Transverse colon (tissue), 4 donors: Measurements from ENCODE around the gene MANBA.

ENCODE experiments used
- POLR2AphosphoS5 ChIP-seq, 3 donors: sonication (generic); formaldehyde crosslinking; IDR thresholded peaks; one replicate each; pipeline ENCODE4 v1.6.1; 2016; ENCODE audit warnings: antibody characterized with exemption in 3 of 3
- TF ChIP-seq, protein P1 (sequence below), 5 experiments: fragments of 200-600 bp in 3 of 5; fragments of 450-650 bp in 2 of 5; sonication (generic) in 3 of 5; IDR thresholded peaks; 1 replicate in 2 of 5; 2 replicates in 3 of 5; pipeline ENCODE4 v1.5.1; 2016 to 2017; ENCODE audit warnings: antibody characterized with exemption in 5 of 5, inconsistent platforms in 3 of 5, mild to moderate bottlenecking in 2 of 5, moderate library complexity in 1 of 5

DNA sequence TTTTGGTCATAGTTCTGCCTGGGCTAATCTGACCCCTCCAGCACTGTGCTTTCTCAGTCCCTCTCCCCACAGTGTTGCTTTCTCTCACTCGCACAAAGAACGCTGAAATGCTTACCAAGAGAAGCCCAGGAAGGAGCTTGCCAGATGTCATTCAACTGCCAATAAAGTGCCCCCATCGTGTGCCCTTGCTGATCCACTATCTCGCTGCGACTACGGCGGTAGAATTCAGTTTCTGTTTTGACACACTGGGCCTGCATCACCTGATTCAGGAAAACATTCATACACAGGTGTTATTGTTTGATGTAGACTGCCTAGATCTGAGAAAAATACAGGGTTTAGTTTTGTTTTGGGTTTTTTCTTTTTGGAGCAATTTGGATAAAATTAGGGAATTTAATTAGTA lies 121.2 kb downstream of the MANBA start:
- TF ChIP-seq, protein P1, sequence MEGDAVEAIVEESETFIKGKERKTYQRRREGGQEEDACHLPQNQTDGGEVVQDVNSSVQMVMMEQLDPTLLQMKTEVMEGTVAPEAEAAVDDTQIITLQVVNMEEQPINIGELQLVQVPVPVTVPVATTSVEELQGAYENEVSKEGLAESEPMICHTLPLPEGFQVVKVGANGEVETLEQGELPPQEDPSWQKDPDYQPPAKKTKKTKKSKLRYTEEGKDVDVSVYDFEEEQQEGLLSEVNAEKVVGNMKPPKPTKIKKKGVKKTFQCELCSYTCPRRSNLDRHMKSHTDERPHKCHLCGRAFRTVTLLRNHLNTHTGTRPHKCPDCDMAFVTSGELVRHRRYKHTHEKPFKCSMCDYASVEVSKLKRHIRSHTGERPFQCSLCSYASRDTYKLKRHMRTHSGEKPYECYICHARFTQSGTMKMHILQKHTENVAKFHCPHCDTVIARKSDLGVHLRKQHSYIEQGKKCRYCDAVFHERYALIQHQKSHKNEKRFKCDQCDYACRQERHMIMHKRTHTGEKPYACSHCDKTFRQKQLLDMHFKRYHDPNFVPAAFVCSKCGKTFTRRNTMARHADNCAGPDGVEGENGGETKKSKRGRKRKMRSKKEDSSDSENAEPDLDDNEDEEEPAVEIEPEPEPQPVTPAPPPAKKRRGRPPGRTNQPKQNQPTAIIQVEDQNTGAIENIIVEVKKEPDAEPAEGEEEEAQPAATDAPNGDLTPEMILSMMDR (IDR thresholded peaks at IDR 0.05) = no peak
- no peak for TF ChIP-seq POLR2AphosphoS5 (IDR thresholded peaks at IDR 0.05)
